Mesenchymal stem cell (in vitro differentiated cells and primary cell): ENCODE results near the gene COX8A.

Experiments used
- DNase-seq: peaks from one replicate; pipeline ENCODE4 v3.0.0-alpha.2; 2013
- H2AFZ ChIP-seq: one replicate; pipeline ENCODE4 v1.6.1; 2013; ENCODE audit warnings: low read depth, mild to moderate bottlenecking, control low read depth, inconsistent platforms, low read length, moderate library complexity
- H2AK5ac ChIP-seq: 2 replicates; pipeline ENCODE4 v1.6.1; 2013; ENCODE audit warnings: low read length, moderate library complexity, mild to moderate bottlenecking, inconsistent platforms; ENCODE audit not compliant: severe bottlenecking
- H2BK120ac ChIP-seq: one replicate; pipeline ENCODE4 v1.6.1; 2013; ENCODE audit warnings: low read depth, mild to moderate bottlenecking, inconsistent platforms, low read length, moderate library complexity
- H2BK12ac ChIP-seq, 2 experiments: one replicate each; pipeline ENCODE4 v1.6.1; 2013; ENCODE audit warnings: inconsistent platforms in 2 of 2, low read length in 2 of 2, mild to moderate bottlenecking in 2 of 2, moderate library complexity in 2 of 2, control low read depth in 1 of 2
- H2BK15ac ChIP-seq: one replicate; pipeline ENCODE4 v1.6.1; 2013; ENCODE audit warnings: mild to moderate bottlenecking, low read depth, inconsistent platforms; ENCODE audit not compliant: poor library complexity, severe bottlenecking
- H2BK5ac ChIP-seq: 2 replicates; pipeline ENCODE4 v1.6.1; 2013; ENCODE audit warnings: low read depth, mild to moderate bottlenecking, low read length, control low read depth, inconsistent platforms; ENCODE audit not compliant: poor library complexity, severe bottlenecking
- H3K14ac ChIP-seq, 2 experiments: one replicate each; pipeline ENCODE4 v1.6.1; 2013; ENCODE audit warnings: inconsistent platforms in 2 of 2, low read length in 2 of 2, control low read depth in 1 of 2, mild to moderate bottlenecking in 1 of 2, moderate library complexity in 1 of 2
- H3K18ac ChIP-seq, 2 experiments: one replicate each; pipeline ENCODE4 v1.6.1; 2013; ENCODE audit warnings: inconsistent platforms in 2 of 2, low read length in 2 of 2, control low read depth in 1 of 2, low read depth in 1 of 2, mild to moderate bottlenecking in 1 of 2
- H3K23ac ChIP-seq, 2 experiments: one replicate each; pipeline ENCODE4 v1.6.1; 2013; ENCODE audit warnings: inconsistent platforms in 2 of 2, low read length in 2 of 2, mild to moderate bottlenecking in 2 of 2, moderate library complexity in 2 of 2, control low read depth in 1 of 2
- H3K27ac ChIP-seq: 2 replicates; pipeline ENCODE4 v1.5.1; 2013; ENCODE audit warnings: mild to moderate bottlenecking, moderate library complexity, low read length, control low read depth, inconsistent platforms; ENCODE audit not compliant: poor library complexity, severe bottlenecking
- H3K27me3 ChIP-seq, 2 experiments: 2 replicates each; pipeline versions ENCODE4 v1.6.1 to v1.7.0; 2013; ENCODE audit warnings: low read length in 2 of 2, mild to moderate bottlenecking in 2 of 2, moderate library complexity in 2 of 2, control low read depth in 1 of 2, inconsistent platforms in 1 of 2; ENCODE audit not compliant: control insufficient read depth in 1 of 2, insufficient read depth in 1 of 2
- H3K36me3 ChIP-seq, 2 experiments: 2 replicates each; pipeline versions ENCODE4 v1.6.1 to v1.7.0; 2013; ENCODE audit warnings: low read length in 2 of 2, control low read depth in 1 of 2, inconsistent platforms in 1 of 2, low read depth in 1 of 2, mild to moderate bottlenecking in 1 of 2; ENCODE audit not compliant: insufficient read depth in 2 of 2, control insufficient read depth in 1 of 2
- H3K4ac ChIP-seq, 2 experiments: one replicate each; pipeline ENCODE4 v1.6.1; 2013; ENCODE audit warnings: inconsistent platforms in 2 of 2, low read length in 2 of 2, mild to moderate bottlenecking in 2 of 2, moderate library complexity in 2 of 2, control low read depth in 1 of 2, low read depth in 1 of 2
- H3K4me1 ChIP-seq: 2 replicates; pipeline ENCODE4 v1.6.1; 2013; ENCODE audit warnings: low read depth, low read length, control low read depth; ENCODE audit not compliant: control insufficient read depth, insufficient read depth
- H3K4me2 ChIP-seq: 2 replicates; pipeline ENCODE4 v1.6.1; 2013; ENCODE audit warnings: low read length, mild to moderate bottlenecking, inconsistent platforms; ENCODE audit not compliant: poor library complexity, severe bottlenecking
- H3K4me3 ChIP-seq, 2 experiments: 2 replicates each; pipeline versions ENCODE4 v1.5.1 to v1.7.0; 2013; ENCODE audit warnings: low read length in 2 of 2, mild to moderate bottlenecking in 2 of 2, control low read depth in 1 of 2, low read depth in 1 of 2; ENCODE audit not compliant: insufficient read depth in 1 of 2
- H3K79me1 ChIP-seq: replicated peaks from 2 replicates; pipeline ENCODE4 v1.6.1; 2013; ENCODE audit warnings: mild to moderate bottlenecking, control low read depth, low read length, inconsistent platforms; ENCODE audit not compliant: poor library complexity, severe bottlenecking
- H3K9ac ChIP-seq: 2 replicates; pipeline ENCODE4 v1.7.0; 2013; ENCODE audit warnings: mild to moderate bottlenecking, low read length, moderate library complexity
- H3K9me3 ChIP-seq: 2 replicates; pipeline ENCODE4 v1.7.0; 2013; ENCODE audit warnings: mild to moderate bottlenecking, low read length; ENCODE audit not compliant: control insufficient read depth
- H4K8ac ChIP-seq: one replicate; pipeline ENCODE4 v1.6.1; 2013; ENCODE audit warnings: inconsistent platforms, mild to moderate bottlenecking, low read length, moderate library complexity
- H4K91ac ChIP-seq: one replicate; pipeline ENCODE4 v1.6.1; 2013; ENCODE audit warnings: mild to moderate bottlenecking, low read length, inconsistent platforms
- WGBS: methylation state at CpG from one replicate; pipeline ENCODE4 v1.1.7; 2013; ENCODE audit warnings: mixed read lengths; 5-methylcytosine and 5-hydroxymethylcytosine counted together

The COX8A gene

DNA sequence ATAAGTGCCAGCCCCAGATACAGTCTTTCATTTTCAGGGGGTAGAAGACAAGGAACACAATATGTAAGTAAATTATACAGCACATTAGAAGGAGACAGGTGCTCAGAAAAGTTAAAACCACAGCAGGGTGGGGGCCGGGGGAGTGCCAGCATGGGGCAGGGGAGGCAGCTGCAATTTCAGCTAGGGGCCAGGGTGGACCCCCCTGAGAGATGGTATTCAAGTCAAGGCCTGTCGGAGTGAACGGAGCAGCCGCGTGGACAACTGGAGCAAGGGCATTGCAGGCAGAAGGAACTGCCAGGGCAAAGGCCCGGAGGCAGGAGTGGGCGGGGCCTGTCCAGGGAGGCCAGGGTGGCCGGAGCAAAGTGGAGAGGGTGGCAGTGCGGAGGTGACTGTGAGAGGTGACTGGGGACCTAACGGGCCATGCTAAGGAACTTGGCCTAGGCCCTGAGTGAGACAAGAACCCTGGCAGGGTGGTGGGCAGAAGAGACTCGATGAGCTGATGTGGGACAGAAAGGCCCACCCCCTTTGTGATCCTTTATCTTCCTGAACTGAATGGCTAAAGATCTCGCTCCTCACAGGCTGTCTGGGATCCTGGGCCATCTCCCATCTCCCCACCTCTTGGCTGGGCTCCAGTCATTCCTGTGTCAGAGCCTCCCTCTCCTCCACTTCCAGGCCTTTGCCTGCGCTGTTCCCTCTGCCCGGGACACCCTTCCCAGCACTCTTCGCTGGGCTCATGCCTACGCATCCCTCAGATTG is 38.9 kb downstream of the COX8A start:
- H3K27me3 ChIP-seq, result peaks cover 0 to 10% of the 10 kb centered on the region in 2 experiments
- no peak overlapping the region for H3K18ac ChIP-seq
- H2BK5ac ChIP-seq, result no peak overlapping the region
- no peak overlapping the region for H4K91ac ChIP-seq
- no peak overlapping the region for H3K9ac ChIP-seq
- no peak overlapping the region for H2AFZ ChIP-seq
- no peaks in the 10 kb centered on the region for H3K79me1 ChIP-seq
- H2AK5ac ChIP-seq, result no peak overlapping the region
- no peak overlapping the region for H3K4me3 ChIP-seq
- H3K27ac ChIP-seq, result no peak overlapping the region
- H2BK12ac ChIP-seq, result no peak overlapping the region
- H3K4me2 ChIP-seq, result no peak overlapping the region
- no peak overlapping the region for H4K8ac ChIP-seq
- no peak overlapping the region for H3K4ac ChIP-seq
- H3K23ac ChIP-seq, result no peak overlapping the region
- H3K36me3 ChIP-seq, result no peaks in the 10 kb centered on the region
- H2BK15ac ChIP-seq, result no peak overlapping the region
- DNase-seq, result no peak
- H2BK120ac ChIP-seq, result no peak overlapping the region
- no peak overlapping the region for H3K14ac ChIP-seq
- no peaks in the 10 kb centered on the region for H3K9me3 ChIP-seq
- H3K4me1 ChIP-seq, result peaks cover 8% of the 10 kb centered on the region
- 89% methylated on average over 14 of the region's 16 CpGs for WGBS

- Histone ChIP-seq H3K9me3 (no peaks in the 10 kb centered on the region), H3K79me1 (no peaks in the 10 kb centered on the region), H2AFZ (no peak overlapping the region), H3K4me2 (no peak overlapping the region), H3K27ac (no peak overlapping the region), H2BK15ac (no peak overlapping the region), H3K27me3 (peaks cover 0 to 18% of the 10 kb centered on the region in 2 experiments), H3K23ac (no peak overlapping the region), H4K8ac (no peak overlapping the region), H2BK120ac (no peak overlapping the region), H2BK5ac (no peak overlapping the region), H3K4me1 (peaks cover 7% of the 10 kb centered on the region), H2BK12ac (no peak overlapping the region), H4K91ac (no peak overlapping the region), H3K36me3 (no peaks in the 10 kb centered on the region), H3K9ac (no peak overlapping the region), H3K4ac (no peak overlapping the region), H3K14ac (no peak overlapping the region), H2AK5ac (no peak overlapping the region), H3K4me3 (no peak overlapping the region), H3K18ac (no peak overlapping the region)
- DNase-seq, result no peak
- 52% methylated on average over 7 of the region's 11 CpGs for WGBS
These were observed 39.9 kb downstream of the COX8A start for GRCh38 chr11:64014356-64014755.

- no peak overlapping the region for H3K18ac ChIP-seq
- no peak overlapping the region for H3K9ac ChIP-seq
- no peak overlapping the region for H3K4me2 ChIP-seq
- no peaks in the 10 kb centered on the region for H3K36me3 ChIP-seq
- no peak overlapping the region for H4K8ac ChIP-seq
- peaks cover 7% of the 10 kb centered on the region for H3K4me1 ChIP-seq
- no peak overlapping the region for H3K14ac ChIP-seq
- H3K27ac ChIP-seq, result no peak overlapping the region
- H3K23ac ChIP-seq, result no peak overlapping the region
- WGBS, result 90% methylated on average over 15 of the region's 20 CpGs
- no peak overlapping the region for H2BK5ac ChIP-seq
- no peak overlapping the region for H3K4me3 ChIP-seq
- H2AK5ac ChIP-seq, result no peak overlapping the region
- H3K27me3 ChIP-seq, result peaks cover 9 to 28% of the 10 kb centered on the region in 2 experiments
- no peak overlapping the region for H4K91ac ChIP-seq
- no peak overlapping the region for H2AFZ ChIP-seq
- H3K79me1 ChIP-seq, result no peaks in the 10 kb centered on the region
- no peak overlapping the region for H2BK12ac ChIP-seq
- no peaks in the 10 kb centered on the region for H3K9me3 ChIP-seq
- H3K4ac ChIP-seq, result no peak overlapping the region
- no peak for DNase-seq
- no peak overlapping the region for H2BK120ac ChIP-seq
- H2BK15ac ChIP-seq, result no peak overlapping the region
These were observed 41.1 kb downstream of the COX8A start for GRCh38 chr11:64015510-64015909.

DNA sequence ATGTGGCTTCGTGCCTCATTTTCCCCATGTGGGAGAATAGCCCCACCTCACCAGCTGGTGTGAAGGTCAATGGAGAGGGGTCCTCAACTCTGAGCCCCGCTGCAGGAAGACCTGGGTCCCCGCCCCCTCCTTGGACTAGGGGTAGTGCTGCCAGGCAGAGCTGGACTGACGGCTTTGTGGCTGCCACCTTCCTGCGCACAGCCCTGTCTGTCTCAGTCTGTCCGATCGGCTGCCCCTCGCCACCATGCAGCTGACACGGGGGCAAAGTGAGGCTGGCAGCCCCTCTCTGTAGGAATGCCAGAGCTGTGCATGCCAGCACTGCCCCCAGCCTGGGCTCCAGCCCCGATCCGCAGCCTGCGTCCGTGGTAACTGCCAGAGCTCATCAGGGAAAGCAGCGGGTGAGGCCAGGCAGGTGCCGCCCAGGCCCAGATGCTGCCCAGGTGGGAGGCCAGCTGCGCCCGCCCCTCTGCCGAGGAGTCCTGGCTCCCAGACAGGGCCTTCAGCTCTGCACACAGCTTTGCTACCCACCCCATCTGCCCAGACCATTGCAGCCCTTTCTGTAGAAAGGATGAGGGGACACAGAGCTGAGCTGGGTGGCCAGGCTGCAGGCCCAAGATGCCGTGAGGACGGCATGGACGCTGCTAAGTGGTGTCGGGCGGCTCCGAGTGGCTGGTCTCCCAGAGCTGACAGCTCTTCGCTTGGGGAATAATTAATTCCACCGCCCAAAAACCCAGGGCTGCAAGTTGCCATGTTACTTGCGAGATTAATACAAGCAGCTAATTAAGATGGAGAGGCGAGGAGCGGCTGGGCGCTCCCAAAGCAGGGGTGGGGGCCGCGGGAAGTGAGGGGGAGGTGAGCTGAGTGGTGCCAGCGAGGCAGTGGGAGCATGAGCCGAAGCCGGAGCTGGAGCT is 41.8 kb downstream of the COX8A start:
- Histone ChIP-seq H2BK120ac (no peak overlapping the region), H3K4me1 (peaks cover 7% of the 10 kb centered on the region), H3K27ac (no peak overlapping the region), H3K27me3 (peaks cover 10 to 35% of the 10 kb centered on the region in 2 experiments), H2BK5ac (no peak overlapping the region), H4K91ac (no peak overlapping the region), H3K14ac (no peak overlapping the region), H3K23ac (no peak overlapping the region), H3K4ac (peak overlapping the region in 1 of 2 experiments; percentile 43), H3K9me3 (no peaks in the 10 kb centered on the region), H2BK15ac (no peak overlapping the region), H2BK12ac (no peak overlapping the region), H3K18ac (no peak overlapping the region), H3K36me3 (no peaks in the 10 kb centered on the region), H3K9ac (no peak overlapping the region), H4K8ac (no peak overlapping the region), H3K79me1 (no peaks in the 10 kb centered on the region), H3K4me3 (no peak overlapping the region), H3K4me2 (no peak overlapping the region), H2AK5ac (no peak overlapping the region), H2AFZ (no peak overlapping the region)
- no peak for DNase-seq
- WGBS, result 90% methylated on average over 30 of the region's 35 CpGs
